Loucy (cell line): ENCODE data around the gene SET.

Experiments used
- H2AFZ ChIP-seq: fragments of 200-600 bp; sonication (generic); 2 replicates; pipeline ENCODE4 v1.6.0; 2016; ENCODE audit warnings: antibody characterized with exemption, mild to moderate bottlenecking, low read length, moderate library complexity
- H3F3A ChIP-seq: fragments of 200-600 bp; 2 replicates; pipeline ENCODE4 v1.6.0; 2016; ENCODE audit warnings: antibody characterized with exemption, low read depth, mild to moderate bottlenecking
- H3K27me3 ChIP-seq: fragments of 200-600 bp; sonication (generic); 2 replicates; pipeline ENCODE4 v1.6.1; 2014; ENCODE audit warnings: low read length, mild to moderate bottlenecking; ENCODE audit not compliant: insufficient read depth, poor library complexity, severe bottlenecking
- H3K36me3 ChIP-seq: fragments of 200-600 bp; sonication (generic); 2 replicates; pipeline ENCODE4 v1.6.1; 2016; ENCODE audit warnings: low read length; ENCODE audit not compliant: insufficient read depth
- H3K4me1 ChIP-seq: fragments of 200-600 bp; sonication (generic); 2 replicates; pipeline ENCODE4 v1.5.1; 2014; ENCODE audit warnings: low read length, mild to moderate bottlenecking; ENCODE audit not compliant: insufficient read depth, poor library complexity, severe bottlenecking
- H3K4me2 ChIP-seq: fragments of 200-600 bp; sonication (generic); 2 replicates; pipeline ENCODE4 v1.6.0; 2014; ENCODE audit warnings: antibody characterized with exemption, low read length, low read depth, mild to moderate bottlenecking; ENCODE audit not compliant: poor library complexity, severe bottlenecking
- H3K4me3 ChIP-seq: fragments of 200-600 bp; sonication (generic); 2 replicates; pipeline ENCODE4 v1.5.1; 2014; ENCODE audit warnings: low read length, mild to moderate bottlenecking, mixed read lengths; ENCODE audit not compliant: poor library complexity, severe bottlenecking
- H3K79me2 ChIP-seq: fragments of 200-600 bp; sonication (generic); 2 replicates; pipeline ENCODE4 v1.6.1; 2014; ENCODE audit warnings: low read length; ENCODE audit not compliant: insufficient read depth
- H3K9ac ChIP-seq: fragments of 200-600 bp; sonication (generic); 2 replicates; pipeline ENCODE4 v1.6.0; 2014; ENCODE audit warnings: mild to moderate bottlenecking, low read depth, low read length, moderate library complexity; ENCODE audit not compliant: poor library complexity, severe bottlenecking
- H3K9me2 ChIP-seq: fragments of 200-600 bp; sonication (generic); replicated peaks from 2 replicates; pipeline ENCODE4 v1.6.1; 2016; ENCODE audit warnings: low read depth, low read length, mixed read lengths
- H3K9me3 ChIP-seq: fragments of 200-600 bp; sonication (generic); 2 replicates; pipeline ENCODE4 v1.6.1; 2014; ENCODE audit warnings: mild to moderate bottlenecking, antibody characterized with exemption, low read length, low read depth; ENCODE audit not compliant: insufficient read depth
- H4K20me1 ChIP-seq: fragments of 200-600 bp; sonication (generic); 2 replicates; pipeline ENCODE4 v1.6.0; 2014; ENCODE audit warnings: antibody characterized with exemption, low read length, mild to moderate bottlenecking; ENCODE audit not compliant: insufficient read depth, poor library complexity, severe bottlenecking
- EZH2phosphoT487 ChIP-seq: fragments of 200-600 bp; IDR thresholded peaks from 2 replicates; pipeline ENCODE4 v1.6.1; 2018; ENCODE audit warnings: antibody characterized with exemption, mild to moderate bottlenecking, moderate library complexity, borderline replicate concordance
- TF ChIP-seq, protein P1 (sequence below): fragments of 200-600 bp; sonication (generic); conservative IDR thresholded peaks from 2 replicates; pipeline ENCODE4 v1.5.1; 2014; ENCODE audit warnings: mild to moderate bottlenecking, antibody characterized with exemption, low read length

SET gene, protein sequence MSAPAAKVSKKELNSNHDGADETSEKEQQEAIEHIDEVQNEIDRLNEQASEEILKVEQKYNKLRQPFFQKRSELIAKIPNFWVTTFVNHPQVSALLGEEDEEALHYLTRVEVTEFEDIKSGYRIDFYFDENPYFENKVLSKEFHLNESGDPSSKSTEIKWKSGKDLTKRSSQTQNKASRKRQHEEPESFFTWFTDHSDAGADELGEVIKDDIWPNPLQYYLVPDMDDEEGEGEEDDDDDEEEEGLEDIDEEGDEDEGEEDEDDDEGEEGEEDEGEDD

GRCh38 chr9:128688501-128689292 is at the start of gene SET:
TSS of gene SET (plus strand) at chr9:128689222. CDS start at chr9:128689583, 361 bp downstream.
- H3K79me2 ChIP-seq, result peaks cover 71% of the 10 kb centered on the region
- no peaks in the 10 kb centered on the region for H3F3A ChIP-seq
- peaks cover 26% of the 10 kb centered on the region for H3K36me3 ChIP-seq
- H2AFZ ChIP-seq, result peak within 1 kb of the TSS; percentile 91
- peak within 1 kb of the TSS; percentile 95 for H3K4me3 ChIP-seq
- H3K27me3 ChIP-seq, result no peaks in the 10 kb centered on the region
- H3K9me2 ChIP-seq, result no peaks in the 10 kb centered on the region
- H4K20me1 ChIP-seq, result peaks cover 36% of the 10 kb centered on the region
- no peaks in the 10 kb centered on the region for H3K9me3 ChIP-seq
- no peak for TF ChIP-seq EZH2phosphoT487
- TF ChIP-seq, protein P1, sequence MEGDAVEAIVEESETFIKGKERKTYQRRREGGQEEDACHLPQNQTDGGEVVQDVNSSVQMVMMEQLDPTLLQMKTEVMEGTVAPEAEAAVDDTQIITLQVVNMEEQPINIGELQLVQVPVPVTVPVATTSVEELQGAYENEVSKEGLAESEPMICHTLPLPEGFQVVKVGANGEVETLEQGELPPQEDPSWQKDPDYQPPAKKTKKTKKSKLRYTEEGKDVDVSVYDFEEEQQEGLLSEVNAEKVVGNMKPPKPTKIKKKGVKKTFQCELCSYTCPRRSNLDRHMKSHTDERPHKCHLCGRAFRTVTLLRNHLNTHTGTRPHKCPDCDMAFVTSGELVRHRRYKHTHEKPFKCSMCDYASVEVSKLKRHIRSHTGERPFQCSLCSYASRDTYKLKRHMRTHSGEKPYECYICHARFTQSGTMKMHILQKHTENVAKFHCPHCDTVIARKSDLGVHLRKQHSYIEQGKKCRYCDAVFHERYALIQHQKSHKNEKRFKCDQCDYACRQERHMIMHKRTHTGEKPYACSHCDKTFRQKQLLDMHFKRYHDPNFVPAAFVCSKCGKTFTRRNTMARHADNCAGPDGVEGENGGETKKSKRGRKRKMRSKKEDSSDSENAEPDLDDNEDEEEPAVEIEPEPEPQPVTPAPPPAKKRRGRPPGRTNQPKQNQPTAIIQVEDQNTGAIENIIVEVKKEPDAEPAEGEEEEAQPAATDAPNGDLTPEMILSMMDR, result no peak
- H3K9ac ChIP-seq, result peak within 1 kb of the TSS; percentile 96
- H3K4me1 ChIP-seq, result peaks cover 57% of the 10 kb centered on the region
- H3K4me2 ChIP-seq, result peak within 1 kb of the TSS; percentile 95

DNA sequence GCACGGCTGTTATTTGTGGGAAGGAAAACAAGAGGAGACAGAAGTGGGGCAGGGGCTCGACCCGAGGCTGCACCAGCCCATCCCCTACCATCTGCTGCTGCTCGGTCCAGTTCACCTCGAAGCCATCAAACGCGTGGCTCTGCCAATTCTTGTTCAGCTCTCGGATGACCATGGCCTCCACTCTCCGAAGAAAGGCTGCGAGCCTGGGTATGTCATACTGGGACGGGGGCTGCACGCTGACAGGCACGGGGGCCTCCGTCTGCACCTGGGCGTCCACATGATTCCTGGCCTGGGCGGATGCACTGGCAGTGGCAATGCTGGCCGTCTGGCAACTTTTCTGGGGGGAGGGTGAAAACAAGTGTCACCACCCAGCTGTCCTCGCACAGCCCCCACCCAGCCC is 48.4 kb upstream of the SET start:
- Histone ChIP-seq H4K20me1 (no peaks in the 10 kb centered on the region), H3K9ac (no peak overlapping the region), H3K4me1 (peaks cover 6% of the 10 kb centered on the region), H3K4me2 (no peak overlapping the region), H3F3A (no peaks in the 10 kb centered on the region), H3K4me3 (no peak overlapping the region), H3K9me2 (no peaks in the 10 kb centered on the region), H3K9me3 (no peaks in the 10 kb centered on the region), H2AFZ (no peak overlapping the region), H3K36me3 (no peaks in the 10 kb centered on the region; the same call in 1 of the 2 replicates), H3K79me2 (no peaks in the 10 kb centered on the region), H3K27me3 (no peaks in the 10 kb centered on the region)
- TF ChIP-seq, protein P1, result no peak
- no peak for TF ChIP-seq EZH2phosphoT487

DNA sequence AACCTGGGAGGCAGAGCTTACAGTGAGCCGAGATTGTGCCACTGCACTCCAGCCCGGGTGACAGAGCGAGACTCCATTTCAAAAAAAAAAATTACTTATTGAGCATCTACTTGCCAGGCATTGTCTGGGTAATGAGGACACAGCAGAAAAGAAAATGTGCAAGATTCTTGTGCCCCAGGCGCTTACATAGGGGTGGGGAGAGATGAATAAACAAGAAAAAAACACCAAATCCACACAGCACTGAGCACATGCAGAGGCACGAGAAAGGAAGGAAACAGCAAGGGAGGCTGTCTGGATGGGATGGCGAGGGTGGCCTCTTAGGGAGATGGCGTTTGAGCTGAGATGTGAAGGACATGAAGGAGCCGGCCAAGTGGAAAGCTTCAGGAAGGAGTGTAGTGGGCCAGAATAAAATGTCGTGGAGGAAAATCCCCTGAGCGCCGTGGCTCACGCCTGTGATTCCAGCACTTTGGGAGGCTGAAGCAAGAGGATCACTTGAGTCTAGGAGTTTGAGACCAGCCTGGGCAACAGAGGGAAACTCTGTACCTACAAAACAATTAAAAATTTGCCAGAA is 46.3 kb upstream of the SET start:
- Histone ChIP-seq H3K9ac (no peak overlapping the region), H3K4me1 (peaks cover 6% of the 10 kb centered on the region), H3K4me3 (no peak overlapping the region), H3K9me3 (no peaks in the 10 kb centered on the region), H3F3A (no peaks in the 10 kb centered on the region), H3K4me2 (no peak overlapping the region), H3K36me3 (no peaks in the 10 kb centered on the region; the same call in 1 of the 2 replicates), H2AFZ (no peak overlapping the region), H3K79me2 (no peaks in the 10 kb centered on the region), H3K9me2 (no peaks in the 10 kb centered on the region), H3K27me3 (no peaks in the 10 kb centered on the region), H4K20me1 (no peaks in the 10 kb centered on the region)
- TF ChIP-seq, protein P1, result no peak
- no peak for TF ChIP-seq EZH2phosphoT487
